NCI-H345 treated with DMSO at 0.1 percent for 48 hours (cell line): ENCODE measurements around the gene ST7.
"Not testable (repeated sequence)": the region's sequence is repeated elsewhere in the genome, so short reads cannot be mapped to it uniquely, and the experiment has no call there.

Source experiments
- DNase-seq: peaks from one replicate; lab custom pipeline; 2025; ENCODE audit not compliant: unreplicated experiment; lab: John Stamatoyannopoulos, UW

ST7 gene

GRCh38 chr7:117024811-117025210 is 71.5 kb downstream of the ST7 start:
- DNase-seq, result no peak

- no peak for DNase-seq
These were observed 72.6 kb downstream of the ST7 start for GRCh38 chr7:117025891-117026290.

- not testable (repeated sequence) for DNase-seq
These were observed 77.0 kb downstream of the ST7 start for GRCh38 chr7:117030346-117030745.

- not testable (repeated sequence) for DNase-seq
These were observed 77.5 kb downstream of the ST7 start for GRCh38 chr7:117030793-117031192.

- DNase-seq, result no peak
These were observed 79.5 kb downstream of the ST7 start for GRCh38 chr7:117032810-117033209.

- no peak for DNase-seq
These were observed 81.7 kb downstream of the ST7 start for GRCh38 chr7:117034851-117035464.

- DNase-seq, result no peak
These were observed 82.2 kb downstream of the ST7 start for GRCh38 chr7:117035465-117035862.

- no peak for DNase-seq
These were observed 82.9 kb downstream of the ST7 start for GRCh38 chr7:117036053-117036669.

GRCh38 chr7:117036836-117037235 is 83.5 kb downstream of the ST7 start:
- DNase-seq, result no peak

- DNase-seq, result no peak
These were observed 85.1 kb downstream of the ST7 start for GRCh38 chr7:117038408-117038807.

GRCh38 chr7:117041007-117041406 is 87.7 kb downstream of the ST7 start:
- no peak for DNase-seq

GRCh38 chr7:117041822-117042221 is 88.5 kb downstream of the ST7 start:
- DNase-seq, result no peak

GRCh38 chr7:117043108-117043825 is 90.0 kb downstream of the ST7 start:
- no peak for DNase-seq

- DNase-seq, result no peak
These were observed 91.4 kb downstream of the ST7 start for GRCh38 chr7:117044664-117045063.

- DNase-seq, result no peak
These were observed 92.8 kb downstream of the ST7 start for GRCh38 chr7:117045927-117046710.

GRCh38 chr7:117047496-117047895 is 94.2 kb downstream of the ST7 start:
- no peak for DNase-seq

GRCh38 chr7:117048114-117048866 is 95.0 kb downstream of the ST7 start:
- DNase-seq, result no peak

- DNase-seq, result peak; percentile 28
These were observed 95.6 kb downstream of the ST7 start for GRCh38 chr7:117048882-117049281.

- DNase-seq, result no peak
These were observed 98.5 kb downstream of the ST7 start for GRCh38 chr7:117051808-117052207.

GRCh38 chr7:117053432-117053831 is 100.1 kb downstream of the ST7 start:
- no peak for DNase-seq

GRCh38 chr7:117061751-117062150 is 108.5 kb downstream of the ST7 start:
- DNase-seq, result no peak
